Measurements from ENCODE around the gene SHLD1. TPM values are rescaled to one million over a fixed set of nuclear protein-coding genes. Genes with fewer than 3 reads are reported as not detected.

The SHLD1 gene
- total RNA-seq, 1 donor from 2014 or later, result 4.1 TPM

GRCh38 chr20:5884465-5885335 is 134.5 kb downstream of the SHLD1 start:
- Mint-ChIP-seq H3K27ac (no peak overlapping the region), H3K4me3 (no peak overlapping the region), H3K36me3 (no peaks in the 10 kb centered on the region), H3K27me3 (peaks cover 9% of the 10 kb centered on the region), H3K9me3 (no peaks in the 10 kb centered on the region), H3K4me1 (ENCODE audit: unreplicated experiment) (peaks cover 6% of the 10 kb centered on the region)
- DNase-seq (ENCODE audit: extremely low spot score, unreplicated experiment), result no peak
- TF ChIP-seq, protein P1, sequence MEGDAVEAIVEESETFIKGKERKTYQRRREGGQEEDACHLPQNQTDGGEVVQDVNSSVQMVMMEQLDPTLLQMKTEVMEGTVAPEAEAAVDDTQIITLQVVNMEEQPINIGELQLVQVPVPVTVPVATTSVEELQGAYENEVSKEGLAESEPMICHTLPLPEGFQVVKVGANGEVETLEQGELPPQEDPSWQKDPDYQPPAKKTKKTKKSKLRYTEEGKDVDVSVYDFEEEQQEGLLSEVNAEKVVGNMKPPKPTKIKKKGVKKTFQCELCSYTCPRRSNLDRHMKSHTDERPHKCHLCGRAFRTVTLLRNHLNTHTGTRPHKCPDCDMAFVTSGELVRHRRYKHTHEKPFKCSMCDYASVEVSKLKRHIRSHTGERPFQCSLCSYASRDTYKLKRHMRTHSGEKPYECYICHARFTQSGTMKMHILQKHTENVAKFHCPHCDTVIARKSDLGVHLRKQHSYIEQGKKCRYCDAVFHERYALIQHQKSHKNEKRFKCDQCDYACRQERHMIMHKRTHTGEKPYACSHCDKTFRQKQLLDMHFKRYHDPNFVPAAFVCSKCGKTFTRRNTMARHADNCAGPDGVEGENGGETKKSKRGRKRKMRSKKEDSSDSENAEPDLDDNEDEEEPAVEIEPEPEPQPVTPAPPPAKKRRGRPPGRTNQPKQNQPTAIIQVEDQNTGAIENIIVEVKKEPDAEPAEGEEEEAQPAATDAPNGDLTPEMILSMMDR (conservative IDR thresholded peaks at IDR 0.05), result no peak

- H3K9me3 Mint-ChIP-seq, result no peaks in the 10 kb centered on the region
- TF ChIP-seq, protein P1 (conservative IDR thresholded peaks at IDR 0.05), result no peak
- no peak overlapping the region for H3K27ac Mint-ChIP-seq
- no peaks in the 10 kb centered on the region for H3K36me3 Mint-ChIP-seq
- H3K4me1 Mint-ChIP-seq (ENCODE audit: unreplicated experiment), result peaks cover 6% of the 10 kb centered on the region
- DNase-seq (ENCODE audit: extremely low spot score, unreplicated experiment), result no peak
- no peak overlapping the region for H3K4me3 Mint-ChIP-seq
- H3K27me3 Mint-ChIP-seq, result peaks cover 9% of the 10 kb centered on the region
Measured at GRCh38 chr20:5885866-5886265, 135.7 kb downstream of the SHLD1 start.

DNA sequence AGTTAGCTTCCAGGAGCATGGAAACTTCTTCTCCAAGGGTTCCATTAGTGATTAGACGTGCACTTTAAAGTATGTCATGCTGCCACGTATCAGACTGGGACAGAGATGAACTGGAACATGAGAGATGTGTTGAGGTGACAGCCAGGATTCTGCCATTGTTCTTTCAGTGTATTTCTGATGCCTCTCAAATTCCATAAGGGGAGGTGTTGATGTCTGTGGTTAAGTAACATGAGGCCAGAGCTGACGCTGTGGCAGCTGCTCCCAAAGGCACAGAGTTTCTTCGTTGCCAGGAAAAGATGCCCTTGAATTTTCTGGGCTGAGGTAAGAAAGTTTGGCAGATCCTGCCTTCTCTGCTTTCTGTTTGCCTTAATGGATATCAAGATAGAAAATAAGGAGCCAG is 136.6 kb downstream of the SHLD1 start:
- Mint-ChIP-seq H3K9me3 (no peaks in the 10 kb centered on the region), H3K4me1 (ENCODE audit: unreplicated experiment) (peaks cover 2% of the 10 kb centered on the region), H3K27ac (no peak overlapping the region), H3K27me3 (peaks cover 6% of the 10 kb centered on the region), H3K36me3 (no peaks in the 10 kb centered on the region), H3K4me3 (no peak overlapping the region)
- TF ChIP-seq, protein P1 (conservative IDR thresholded peaks at IDR 0.05), result no peak
- no peak for DNase-seq (ENCODE audit: extremely low spot score, unreplicated experiment)

- Mint-ChIP-seq H3K36me3 (no peaks in the 10 kb centered on the region), H3K27me3 (peaks cover 6% of the 10 kb centered on the region), H3K4me1 (ENCODE audit: unreplicated experiment) (no peaks in the 10 kb centered on the region), H3K27ac (no peak overlapping the region), H3K4me3 (no peak overlapping the region), H3K9me3 (no peaks in the 10 kb centered on the region)
- DNase-seq (ENCODE audit: extremely low spot score, unreplicated experiment), result no peak
- TF ChIP-seq, protein P1 (conservative IDR thresholded peaks at IDR 0.05), result no peak
Measured at GRCh38 chr20:5887386-5887785, 137.2 kb downstream of the SHLD1 start.

GRCh38 chr20:5888041-5888440 is 137.8 kb downstream of the SHLD1 start:
- Mint-ChIP-seq H3K4me1 (ENCODE audit: unreplicated experiment) (no peaks in the 10 kb centered on the region), H3K27ac (no peak overlapping the region), H3K27me3 (peaks cover 6% of the 10 kb centered on the region), H3K9me3 (no peaks in the 10 kb centered on the region), H3K36me3 (no peaks in the 10 kb centered on the region), H3K4me3 (no peak overlapping the region)
- DNase-seq (ENCODE audit: extremely low spot score, unreplicated experiment), result no peak
- TF ChIP-seq, protein P1 (conservative IDR thresholded peaks at IDR 0.05), result no peak

Measured in type B pancreatic cell (in vitro differentiated cells).